Stimulated activated naive CD8-positive, alpha-beta T cell treated with anti-CD3 and anti-CD28 coated beads, Interleukin-15, amount 100 ng/mL, for 72 hours (primary cell): ENCODE data around the gene VDAC1.

Experiments
- ATAC-seq: fragments of 150-1000 bp; cut with Tn5 transposase; 2 replicates; pipeline ENCODE4 v1.10.0; 2021; ENCODE audit warnings: mild to moderate bottlenecking, moderate library complexity
- DNase-seq, 2 donors: peaks; one replicate each; pipeline ENCODE4 v3.0.0; 2021 to 2022
- H3K27ac Mint-ChIP-seq, 2 donors: one replicate each; pipeline ENCODE4 v1.8.0; 2022; ENCODE audit warnings: mild to moderate bottlenecking in 2 of 2, mixed read lengths in 2 of 2, moderate library complexity in 2 of 2
- H3K27me3 Mint-ChIP-seq: one replicate; pipeline ENCODE4 v1.8.0; 2022; ENCODE audit warnings: mixed read lengths
- H3K4me1 Mint-ChIP-seq: one replicate; pipeline ENCODE4 v1.8.0; 2022; ENCODE audit warnings: mild to moderate bottlenecking, mixed read lengths
- H3K4me3 Mint-ChIP-seq, 2 donors: one replicate each; pipeline ENCODE4 v1.8.0; 2022; ENCODE audit warnings: mild to moderate bottlenecking in 2 of 2, mixed read lengths in 2 of 2, moderate library complexity in 1 of 2
- H3K9me3 Mint-ChIP-seq, 2 donors: one replicate each; pipeline ENCODE4 v1.8.0; 2022; ENCODE audit warnings: mixed read lengths in 2 of 2

The VDAC1 gene

DNA sequence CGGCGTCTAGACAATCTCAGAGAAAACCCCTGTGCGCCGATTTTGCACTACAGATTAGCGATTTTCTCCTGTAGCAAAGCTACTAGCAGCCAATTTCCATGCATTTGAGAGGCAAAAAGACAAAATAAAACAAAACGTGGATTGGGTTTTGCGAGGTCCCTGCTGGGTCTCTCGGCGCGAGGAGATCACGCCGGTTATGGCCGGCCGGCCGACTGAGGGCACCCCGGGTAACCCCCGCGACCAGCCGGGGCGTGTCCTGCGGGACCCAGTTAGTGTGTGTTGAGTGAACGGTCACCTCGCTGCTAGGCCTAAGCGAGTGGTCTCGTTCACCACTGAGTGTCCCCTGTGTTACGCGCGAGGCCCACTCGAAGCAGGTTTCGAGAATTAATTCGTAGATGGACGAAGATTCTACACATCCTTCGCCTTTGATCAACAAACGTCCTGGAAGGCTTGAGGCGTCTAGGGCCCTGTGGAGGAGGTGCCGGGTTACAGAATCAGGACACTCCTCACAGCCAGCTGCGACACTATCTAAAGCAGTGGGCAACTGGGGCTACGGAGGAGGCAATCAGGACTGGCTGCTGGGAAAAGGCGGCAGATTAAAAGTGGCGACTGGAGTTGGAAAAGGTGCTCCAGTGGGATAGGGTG, 764 bp upstream of the VDAC1 start:
- Mint-ChIP-seq H3K9me3 (no peaks in the 10 kb centered on the region), H3K4me3 (peak overlapping the region; percentile 96 to 98), H3K27me3 (no peaks in the 10 kb centered on the region), H3K27ac (peak overlapping the region; percentile 95 to 96), H3K4me1 (peaks cover 54% of the 10 kb centered on the region)
- DNase-seq (no peak), ATAC-seq (no peak)

DNA sequence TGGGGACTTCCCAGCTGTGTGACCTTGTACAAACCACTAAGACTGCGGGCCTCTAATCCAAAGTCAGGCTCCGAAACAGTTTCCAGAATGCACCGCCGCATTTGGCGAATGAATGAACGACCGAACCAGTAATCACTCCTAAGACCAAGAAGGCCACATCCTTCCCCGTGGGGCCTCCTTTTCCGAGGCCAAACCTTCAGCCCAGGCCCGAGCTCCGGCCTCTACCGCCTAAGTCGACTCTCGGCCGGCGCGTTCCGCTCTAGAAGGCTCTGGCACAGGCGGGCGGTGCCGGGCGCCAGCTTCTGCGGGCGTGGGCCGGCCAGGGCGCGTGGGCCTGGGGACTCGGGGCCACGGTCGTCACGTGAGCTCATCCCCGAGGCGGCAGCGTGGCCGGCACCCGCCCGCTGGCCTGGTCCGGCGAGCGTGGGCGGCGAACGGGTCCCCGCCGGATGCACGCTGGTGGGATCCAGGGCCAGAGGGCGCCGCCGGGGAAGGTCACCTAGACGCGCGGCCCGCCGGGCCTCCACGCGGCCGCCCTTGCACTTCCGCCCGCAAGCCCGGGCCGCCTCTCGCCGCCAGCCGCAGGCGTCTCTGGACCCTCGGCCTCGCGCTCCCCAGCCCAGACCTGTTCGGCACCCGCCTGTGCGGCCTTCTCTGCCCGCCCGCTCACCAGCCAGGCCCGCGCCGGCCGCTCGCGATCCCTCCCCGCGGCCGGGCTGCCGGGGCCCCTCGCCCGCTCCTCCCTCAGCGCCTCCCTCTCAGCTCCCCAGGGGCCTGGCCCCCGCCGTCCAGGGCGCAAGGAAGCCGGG, 754 bp downstream of the VDAC1 start:
- Mint-ChIP-seq H3K4me1 (peaks cover 69% of the 10 kb centered on the region), H3K4me3 (peak overlapping the region; percentile 93 to 96)
- ATAC-seq: peak; percentile 37

DNA sequence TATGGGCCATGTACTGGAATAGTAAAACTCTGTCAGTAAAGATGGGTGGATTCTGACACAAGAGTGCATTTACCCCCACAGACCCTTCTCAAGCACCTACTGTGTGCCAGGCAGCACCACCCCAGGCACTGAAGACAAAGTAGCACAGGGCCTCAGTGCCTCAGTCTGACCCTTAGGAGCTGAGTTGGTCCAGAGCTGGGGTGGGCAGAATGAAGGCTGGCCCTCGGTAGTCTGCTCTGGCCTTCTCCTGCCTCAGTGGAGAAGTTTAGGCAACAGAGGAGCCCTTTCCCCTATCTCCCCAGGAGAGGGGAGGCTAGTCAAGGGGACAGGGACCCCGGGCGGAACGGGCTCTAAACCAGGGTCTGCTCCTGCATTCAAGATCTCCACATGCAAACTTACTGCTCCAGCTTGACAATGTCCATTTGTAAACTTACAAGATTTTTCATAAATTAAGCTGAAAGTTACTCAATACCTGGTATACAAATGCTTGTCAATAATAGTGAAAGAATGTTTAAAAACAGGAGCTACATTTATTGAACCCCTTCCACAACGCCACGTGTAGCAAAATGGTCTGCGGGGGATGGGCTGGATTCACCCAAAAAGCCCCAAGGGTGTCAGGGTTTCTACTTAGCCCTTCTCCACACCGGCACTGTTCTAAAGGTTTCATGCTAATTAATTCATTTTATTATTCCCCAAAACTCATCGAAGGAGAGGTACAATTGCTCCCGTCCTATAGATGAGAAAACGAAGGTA, 1.5 kb downstream of the VDAC1 start:
- Mint-ChIP-seq H3K27ac (peak overlapping the region; percentile 96 to 99), H3K4me3 (peak overlapping the region; percentile 93 to 96), H3K27me3 (no peaks in the 10 kb centered on the region), H3K9me3 (no peaks in the 10 kb centered on the region), H3K4me1 (peaks cover 73% of the 10 kb centered on the region)
- DNase-seq (no peak), ATAC-seq (no peak)

More for the DNA sequence above, 754 bp downstream of the VDAC1 start:
- Mint-ChIP-seq H3K27ac (peak overlapping the region; percentile 96 to 99), H3K27me3 (no peaks in the 10 kb centered on the region), H3K9me3 (no peaks in the 10 kb centered on the region)
- DNase-seq: peak in 1 of 2 donors; percentile 75

DNA sequence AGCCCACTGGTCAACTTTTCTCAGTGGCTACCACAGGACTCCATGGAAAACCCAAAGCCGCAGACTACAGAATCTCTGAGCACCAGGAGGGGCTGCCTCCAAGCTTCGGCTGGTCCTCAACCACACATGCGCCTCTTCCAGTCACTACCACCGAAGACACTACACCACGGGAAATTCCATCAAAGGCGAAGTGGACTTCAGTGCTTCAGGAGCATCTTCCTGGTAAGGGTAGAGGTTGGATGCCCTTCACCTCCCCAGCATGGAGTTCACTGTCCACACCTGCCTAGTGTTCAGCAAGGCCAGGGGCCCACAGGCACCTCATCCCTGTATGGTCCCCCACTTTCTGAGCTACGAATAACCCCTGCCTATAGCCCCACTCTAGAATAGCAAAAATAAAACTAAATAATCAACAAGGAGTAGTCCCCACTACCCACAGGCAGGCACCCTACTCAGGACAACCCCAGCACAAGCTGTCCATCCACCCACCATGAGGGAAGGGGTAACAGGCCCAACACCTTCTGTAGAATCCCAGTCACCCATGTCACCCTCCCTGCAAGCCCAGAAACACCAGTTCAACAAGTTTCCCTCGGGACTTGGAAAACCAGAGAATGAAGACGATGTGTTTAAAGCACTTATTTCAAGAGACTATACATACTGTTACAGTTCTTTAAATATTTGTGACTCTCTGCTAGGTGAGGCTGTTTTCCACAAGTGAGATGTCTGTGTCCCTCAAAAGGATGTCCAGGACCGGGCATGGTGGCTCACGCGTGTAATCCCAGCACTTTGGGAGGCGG, 2.6 kb downstream of the VDAC1 start:
- DNase-seq: no peak
- ATAC-seq: no peak
- Mint-ChIP-seq H3K27me3 (no peaks in the 10 kb centered on the region), H3K4me1 (peaks cover 72% of the 10 kb centered on the region), H3K9me3 (no peaks in the 10 kb centered on the region), H3K27ac (peak overlapping the region; percentile 62 to 91), H3K4me3 (peak overlapping the region; percentile 93 to 96)

DNA sequence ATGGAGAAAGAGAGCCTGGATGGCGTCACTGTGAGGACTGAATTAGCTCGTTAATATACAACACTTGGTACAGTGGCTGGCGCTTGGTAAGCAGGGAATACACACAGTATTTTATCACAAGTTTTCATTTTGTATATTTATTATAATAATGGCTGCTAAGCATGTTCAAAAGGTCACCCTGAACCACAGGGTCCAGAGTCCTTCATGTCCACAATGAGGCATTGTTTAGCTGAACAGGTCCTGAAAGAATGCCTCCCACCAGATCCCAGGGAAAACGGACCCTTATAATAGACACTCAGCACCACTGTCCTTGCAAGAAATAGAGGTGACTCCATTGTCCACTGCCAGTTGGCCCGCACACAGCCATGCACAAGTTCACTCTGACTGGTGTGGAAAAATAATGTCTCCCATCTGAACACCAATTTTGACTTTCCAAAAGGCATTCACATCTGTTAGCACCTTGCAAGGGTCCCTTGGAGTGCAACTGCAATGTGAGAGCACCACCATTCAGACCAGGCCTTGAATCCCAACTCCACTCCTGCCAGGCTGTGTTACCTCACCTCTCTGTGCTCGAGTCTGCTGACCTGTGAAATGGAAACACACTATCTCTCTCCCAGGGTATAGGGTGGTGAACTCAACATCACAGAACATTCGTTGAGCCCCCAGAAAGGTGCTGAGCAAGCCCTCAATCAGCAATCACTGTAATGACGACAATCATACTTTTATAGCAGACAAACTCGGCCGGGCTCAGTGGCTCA, 3.9 kb downstream of the VDAC1 start:
- no peak for ATAC-seq
- peaks cover 71% of the 10 kb centered on the region for H3K4me1 Mint-ChIP-seq
- H3K27ac Mint-ChIP-seq: peak overlapping the region; percentile 74 to 77
- H3K27me3 Mint-ChIP-seq: no peaks in the 10 kb centered on the region
- peak overlapping the region; percentile 6 to 52 for H3K4me3 Mint-ChIP-seq
- DNase-seq: no peak
- no peaks in the 10 kb centered on the region for H3K9me3 Mint-ChIP-seq

DNA sequence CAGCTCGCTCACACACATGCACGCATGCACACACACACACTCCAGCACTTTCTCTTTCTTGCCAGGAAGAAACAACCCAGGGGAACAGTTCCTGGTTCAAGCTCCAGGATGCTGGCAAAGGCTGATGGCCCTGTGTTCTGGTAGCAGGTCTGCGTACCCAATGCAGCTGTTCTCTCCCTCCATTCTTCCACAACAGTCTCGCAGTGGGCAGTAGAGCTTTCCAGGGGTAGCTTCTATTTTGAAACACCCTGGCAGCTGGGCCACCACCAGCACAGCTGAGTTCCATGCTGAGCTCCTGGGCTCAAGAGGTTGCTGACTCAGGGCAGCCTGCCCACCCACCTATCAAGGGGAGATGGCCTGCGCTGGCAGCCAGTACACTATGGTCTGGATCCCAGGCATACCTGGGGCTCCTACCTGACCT, 4.7 kb downstream of the VDAC1 start:
- Mint-ChIP-seq H3K4me3 (peak overlapping the region in 1 of 2 donors; percentile 13), H3K9me3 (no peaks in the 10 kb centered on the region)

DNA sequence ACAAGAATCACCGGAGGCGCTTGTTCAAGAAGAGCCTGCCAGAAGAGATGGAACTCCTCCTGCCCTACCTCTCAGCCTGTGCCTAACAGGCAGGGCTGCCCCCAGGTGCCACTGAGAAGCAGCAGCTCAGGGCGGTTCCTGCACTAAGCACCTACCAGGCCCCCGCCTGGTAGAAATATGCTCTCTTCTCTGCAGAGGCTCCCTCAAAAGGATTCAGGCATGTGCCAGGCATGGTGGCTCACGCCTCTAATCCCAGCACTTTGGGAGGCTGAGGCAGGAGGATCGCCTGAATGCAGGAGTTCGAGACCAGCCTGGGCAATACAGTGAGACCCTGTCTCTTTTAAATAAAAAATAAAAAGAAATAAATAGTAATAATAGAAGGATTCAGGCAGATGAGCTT, 6.0 kb downstream of the VDAC1 start:
- Mint-ChIP-seq H3K4me3 (no peak overlapping the region), H3K9me3 (no peaks in the 10 kb centered on the region), H3K27me3 (no peaks in the 10 kb centered on the region), H3K27ac (no peak overlapping the region), H3K4me1 (peaks cover 81% of the 10 kb centered on the region)
- no peak for DNase-seq
- no peak for ATAC-seq

More for the DNA sequence above, 4.7 kb downstream of the VDAC1 start:
- H3K27me3 Mint-ChIP-seq: no peaks in the 10 kb centered on the region
- no peak for ATAC-seq
- DNase-seq: no peak
- H3K27ac Mint-ChIP-seq: peak overlapping the region in 1 of 2 donors; percentile 77
- peaks cover 71% of the 10 kb centered on the region for H3K4me1 Mint-ChIP-seq

DNA sequence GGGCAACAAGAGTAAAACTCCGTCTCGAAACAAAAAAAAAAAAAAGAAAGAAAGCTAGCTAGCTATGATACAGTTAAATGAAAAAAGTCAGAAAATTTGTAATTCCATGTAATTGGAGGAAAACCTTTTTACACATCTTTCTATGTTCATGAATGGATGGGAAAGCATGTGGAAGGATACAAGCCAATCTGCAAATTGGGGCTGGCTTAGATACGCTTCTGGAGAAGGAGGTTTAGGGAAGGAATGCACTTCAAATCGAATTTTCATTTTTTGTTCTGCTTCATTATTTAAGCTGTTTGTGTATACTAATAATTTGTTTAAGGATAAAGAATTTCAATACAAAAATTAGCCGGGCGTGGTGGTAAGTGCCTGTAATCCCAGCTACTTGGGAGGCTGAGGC, 6.7 kb downstream of the VDAC1 start:
- no peak for DNase-seq
- Mint-ChIP-seq H3K4me1 (peaks cover 78% of the 10 kb centered on the region), H3K27me3 (no peaks in the 10 kb centered on the region), H3K9me3 (no peaks in the 10 kb centered on the region), H3K27ac (no peak overlapping the region), H3K4me3 (no peak overlapping the region)
- no peak for ATAC-seq

DNA sequence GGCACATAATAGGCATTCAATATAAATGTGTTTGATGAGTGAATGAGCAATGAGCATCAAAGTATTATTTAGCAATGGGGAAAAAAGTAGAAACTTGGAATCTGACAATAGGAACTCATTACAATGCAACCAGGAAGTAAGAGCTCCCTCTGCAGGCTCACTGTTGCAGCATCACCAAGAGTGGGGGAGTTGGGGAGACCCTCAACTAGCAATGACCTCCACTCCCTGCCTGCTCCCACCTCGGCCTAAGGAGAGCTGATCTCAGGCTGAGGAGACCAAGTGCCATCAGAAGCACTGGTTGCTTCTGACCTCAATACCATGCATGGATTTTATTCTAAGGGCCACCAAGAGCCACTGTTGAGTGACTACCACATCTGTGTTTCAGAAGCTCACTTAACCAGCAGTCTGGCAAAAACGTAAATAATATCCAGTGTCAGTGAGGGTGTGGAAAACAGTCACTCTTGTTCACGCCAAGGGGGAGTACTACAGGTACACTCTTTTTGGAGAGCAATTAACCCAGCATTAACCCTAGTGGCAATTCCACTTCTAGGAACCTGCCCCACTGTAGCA, 8.0 kb downstream of the VDAC1 start:
- no peak for ATAC-seq
- H3K4me1 Mint-ChIP-seq: peaks cover 72% of the 10 kb centered on the region
- no peak overlapping the region for H3K27ac Mint-ChIP-seq

DNA sequence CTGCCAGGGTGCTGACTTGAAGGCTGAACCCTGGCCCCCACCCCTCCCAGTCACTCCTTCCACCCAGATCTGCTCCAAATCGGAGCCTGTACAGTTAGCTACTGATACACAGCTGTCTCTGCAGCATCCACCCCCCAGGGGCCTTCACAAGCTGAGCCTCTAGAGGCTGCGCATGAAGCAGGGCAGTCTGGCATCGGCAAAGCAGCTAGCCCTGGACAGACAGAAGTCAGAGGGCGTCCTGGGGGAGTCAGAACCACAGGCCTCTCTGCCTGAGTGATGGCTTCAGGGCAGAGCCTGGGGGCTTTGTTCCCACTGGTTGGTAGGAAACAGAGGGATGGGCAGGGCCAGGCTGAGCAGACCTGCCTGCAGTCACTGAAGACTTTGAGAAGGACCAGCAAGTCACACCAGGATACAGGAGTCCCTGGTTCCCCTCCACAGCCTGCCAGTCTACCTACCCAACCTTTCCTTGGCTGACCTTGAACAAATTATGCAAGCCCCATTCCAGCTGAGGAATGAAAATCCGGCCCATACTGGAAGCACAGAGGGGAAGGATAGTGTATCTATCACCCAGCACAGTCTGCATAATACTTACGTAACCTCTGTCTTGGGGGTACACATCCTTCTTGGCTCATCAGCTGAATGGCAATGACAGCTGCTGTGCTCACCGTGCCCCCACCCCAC, 8.8 kb downstream of the VDAC1 start:
- Mint-ChIP-seq H3K4me3 (no peak overlapping the region), H3K27ac (no peak overlapping the region), H3K9me3 (no peaks in the 10 kb centered on the region), H3K4me1 (peaks cover 65% of the 10 kb centered on the region), H3K27me3 (no peaks in the 10 kb centered on the region)
- ATAC-seq (no peak), DNase-seq (no peak)

More for the DNA sequence above, 8.0 kb downstream of the VDAC1 start:
- DNase-seq: no peak
- H3K9me3 Mint-ChIP-seq: no peaks in the 10 kb centered on the region
- no peak overlapping the region for H3K4me3 Mint-ChIP-seq
- H3K27me3 Mint-ChIP-seq: no peaks in the 10 kb centered on the region

DNA sequence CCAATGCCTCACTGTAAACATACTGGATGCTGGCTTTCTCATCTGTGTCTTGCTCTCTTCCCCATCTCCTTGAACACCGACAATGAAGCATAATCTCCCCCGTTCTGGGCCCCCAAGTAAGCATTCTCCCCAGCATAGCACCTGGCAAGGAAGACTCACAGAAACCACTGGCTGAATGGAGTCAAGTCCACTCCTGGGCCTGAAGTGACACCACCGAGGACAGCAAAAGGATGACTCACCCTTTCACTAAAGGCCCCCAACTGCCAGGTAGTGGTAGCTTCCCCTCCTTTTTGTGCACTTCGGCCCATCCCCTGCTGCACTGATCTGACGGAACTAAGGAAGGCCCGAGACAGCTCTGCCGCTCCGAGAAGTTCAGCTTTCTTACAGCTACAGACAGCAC, 9.4 kb downstream of the VDAC1 start:
- Mint-ChIP-seq H3K4me1 (peaks cover 59% of the 10 kb centered on the region), H3K9me3 (no peaks in the 10 kb centered on the region), H3K27ac (peak overlapping the region in 1 of 2 donors; percentile 57), H3K27me3 (no peaks in the 10 kb centered on the region), H3K4me3 (no peak overlapping the region)
- DNase-seq: no peak
- no peak for ATAC-seq

DNA sequence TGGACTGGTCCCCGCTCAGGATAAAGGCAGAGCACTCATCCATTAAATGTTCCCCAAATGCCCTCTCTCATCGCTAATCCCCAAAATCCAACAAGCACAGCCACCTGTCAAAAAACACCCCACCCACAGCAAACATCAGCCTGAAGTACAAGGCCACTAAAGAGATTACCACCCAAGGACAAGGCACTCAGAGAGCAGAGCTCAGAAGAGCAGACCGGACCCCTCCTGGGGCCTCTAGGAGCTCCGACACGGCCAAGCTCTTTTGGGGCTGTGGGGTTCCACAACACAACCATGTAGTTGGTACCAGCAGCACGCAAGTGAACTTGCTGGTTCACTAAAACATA, 9.8 kb downstream of the VDAC1 start:
- H3K27me3 Mint-ChIP-seq: no peaks in the 10 kb centered on the region
- H3K27ac Mint-ChIP-seq: no peak overlapping the region
- H3K4me3 Mint-ChIP-seq: no peak overlapping the region
- DNase-seq (no peak), ATAC-seq (no peak)
- H3K4me1 Mint-ChIP-seq: peaks cover 55% of the 10 kb centered on the region
- no peaks in the 10 kb centered on the region for H3K9me3 Mint-ChIP-seq

DNA sequence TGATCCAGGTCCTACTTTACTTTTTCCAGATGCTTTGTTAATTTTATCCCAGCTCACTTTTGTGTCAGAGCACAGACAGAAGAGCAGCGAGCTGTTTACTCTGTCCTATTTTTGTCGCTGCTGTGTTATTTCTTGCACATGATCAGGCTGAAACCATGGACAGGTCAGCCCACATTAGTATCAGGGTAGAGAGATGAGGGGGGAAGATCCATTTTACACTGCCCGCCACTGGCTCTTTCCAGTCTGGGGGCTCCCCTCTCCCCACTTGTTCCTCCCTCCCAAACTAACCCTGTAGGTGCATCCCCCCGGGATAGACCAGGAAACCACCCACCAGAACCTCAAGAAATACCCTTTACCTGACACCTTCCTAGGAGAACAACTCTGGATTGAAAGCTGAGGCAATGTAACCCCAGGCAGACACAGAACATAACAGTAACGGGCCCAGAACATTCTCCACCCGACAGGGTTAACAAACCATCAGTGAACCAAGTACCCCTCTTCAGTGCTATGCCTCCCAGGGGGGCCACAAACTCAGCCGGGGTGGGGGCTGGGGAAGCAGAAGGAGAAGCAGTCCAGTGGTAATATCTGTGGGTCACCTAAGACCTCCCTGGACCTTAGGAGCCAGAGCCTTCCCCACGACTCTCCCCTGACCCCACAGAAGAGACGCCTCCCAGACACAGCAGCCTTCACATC, 10.3 kb downstream of the VDAC1 start:
- H3K4me3 Mint-ChIP-seq: no peak overlapping the region
- ATAC-seq (no peak), DNase-seq (no peak)
- peaks cover 50% of the 10 kb centered on the region for H3K4me1 Mint-ChIP-seq
- H3K27me3 Mint-ChIP-seq: no peaks in the 10 kb centered on the region
- H3K27ac Mint-ChIP-seq: peak overlapping the region; percentile 77 to 78
- no peaks in the 10 kb centered on the region for H3K9me3 Mint-ChIP-seq
